ENCODE data around the gene TSFM.
A peak's percentile ranks its signal among the peaks of the same experiment; 100 is the strongest.

DNA sequence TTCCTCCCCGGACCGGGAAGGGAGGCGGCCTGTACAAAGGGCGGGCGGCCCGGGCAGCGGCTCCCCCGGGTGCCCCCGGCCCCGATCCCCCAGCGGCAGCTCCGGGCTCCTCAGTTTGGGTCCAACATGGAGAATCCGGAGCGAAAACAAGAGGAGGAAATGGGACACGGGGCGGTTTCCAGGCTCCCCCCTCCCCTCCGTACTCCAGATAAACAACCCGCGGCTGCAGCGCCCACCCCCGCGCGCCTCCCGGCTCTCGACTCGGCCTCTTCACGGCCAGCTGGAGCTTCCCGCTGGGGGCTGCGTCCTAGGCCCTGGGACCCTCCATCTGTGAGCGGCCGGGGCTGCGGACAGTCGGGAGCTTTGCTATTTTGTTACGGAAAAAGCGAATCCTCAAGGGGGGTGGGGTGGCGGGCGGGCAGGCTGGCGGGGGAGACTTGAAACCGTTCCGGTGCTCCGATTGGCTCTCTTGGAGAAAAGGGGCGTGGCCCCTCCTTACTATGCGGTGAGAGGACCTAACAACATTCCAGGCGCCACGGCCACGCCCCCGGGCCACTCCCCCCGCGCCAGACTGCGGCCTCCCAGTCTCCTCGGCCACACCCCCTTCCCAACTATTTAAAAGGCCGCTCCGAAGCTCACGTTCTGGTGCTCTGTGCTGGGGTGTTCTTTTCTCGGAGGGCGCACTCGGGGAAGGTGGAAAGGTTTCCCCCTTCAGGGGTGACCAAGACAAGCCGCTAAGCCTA lies 64.2 kb downstream of the TSFM start, which contains the start of gene CTDSP2:
- TF ChIP-seq, protein P1, sequence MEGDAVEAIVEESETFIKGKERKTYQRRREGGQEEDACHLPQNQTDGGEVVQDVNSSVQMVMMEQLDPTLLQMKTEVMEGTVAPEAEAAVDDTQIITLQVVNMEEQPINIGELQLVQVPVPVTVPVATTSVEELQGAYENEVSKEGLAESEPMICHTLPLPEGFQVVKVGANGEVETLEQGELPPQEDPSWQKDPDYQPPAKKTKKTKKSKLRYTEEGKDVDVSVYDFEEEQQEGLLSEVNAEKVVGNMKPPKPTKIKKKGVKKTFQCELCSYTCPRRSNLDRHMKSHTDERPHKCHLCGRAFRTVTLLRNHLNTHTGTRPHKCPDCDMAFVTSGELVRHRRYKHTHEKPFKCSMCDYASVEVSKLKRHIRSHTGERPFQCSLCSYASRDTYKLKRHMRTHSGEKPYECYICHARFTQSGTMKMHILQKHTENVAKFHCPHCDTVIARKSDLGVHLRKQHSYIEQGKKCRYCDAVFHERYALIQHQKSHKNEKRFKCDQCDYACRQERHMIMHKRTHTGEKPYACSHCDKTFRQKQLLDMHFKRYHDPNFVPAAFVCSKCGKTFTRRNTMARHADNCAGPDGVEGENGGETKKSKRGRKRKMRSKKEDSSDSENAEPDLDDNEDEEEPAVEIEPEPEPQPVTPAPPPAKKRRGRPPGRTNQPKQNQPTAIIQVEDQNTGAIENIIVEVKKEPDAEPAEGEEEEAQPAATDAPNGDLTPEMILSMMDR (IDR thresholded peaks at IDR 0.05): peak in 1 of 12 donors; percentile 9
- TF ChIP-seq POLR2A (IDR thresholded peaks at IDR 0.05): peak; percentile 54 to 97
